GM12873 (cell line): Measurements from ENCODE around the gene PRR11.

ENCODE experiments used
- CTCF ChIP-seq: IDR thresholded peaks from 2 replicates; pipeline ENCODE4 v1.5.1; 2012; ENCODE audit warnings: low read depth, mild to moderate bottlenecking, moderate library complexity, low read length, control low read depth; ENCODE audit not compliant: insufficient read depth; ENCODE audit errors: missing control alignments

Gene PRR11

GRCh38 chr17:59152925-59153324, 2.6 kb upstream of the PRR11 start:
- no peak for TF ChIP-seq CTCF

DNA sequence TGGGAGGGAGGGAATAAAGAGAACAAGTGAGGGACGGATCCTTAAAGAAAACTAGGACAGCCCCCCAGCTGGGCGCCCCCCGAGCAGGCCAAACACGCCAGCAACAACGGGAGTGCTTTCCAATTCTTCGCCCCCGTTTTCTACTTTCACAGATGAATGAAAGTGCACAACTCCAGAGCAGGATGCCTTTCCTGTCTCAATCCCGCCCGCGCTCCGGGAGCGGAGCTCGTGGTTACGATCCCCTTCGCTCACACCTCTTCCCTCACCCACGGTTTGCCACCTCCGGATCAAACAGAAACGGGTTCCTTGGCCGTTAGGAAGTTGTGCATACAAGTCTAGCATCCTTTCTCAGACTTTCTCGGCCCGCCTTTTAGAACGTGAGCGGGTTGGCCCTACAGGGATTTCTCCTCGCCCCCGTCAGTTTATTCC, 1.2 kb upstream of the PRR11 start:
- no peak for TF ChIP-seq CTCF

GRCh38 chr17:59154721-59155438, 666 bp upstream of the PRR11 start, which contains the start of gene SKA2:
TSS of gene SKA2 (minus strand) at chr17:59155186. CDS start at chr17:59155163, 23 bp downstream.
- no peak for TF ChIP-seq CTCF

- no peak for TF ChIP-seq CTCF
Measured at GRCh38 chr17:59160157-59161025, 4.8 kb downstream of the PRR11 start.

GRCh38 chr17:59161477-59161876, 5.9 kb downstream of the PRR11 start:
- no peak for TF ChIP-seq CTCF

DNA sequence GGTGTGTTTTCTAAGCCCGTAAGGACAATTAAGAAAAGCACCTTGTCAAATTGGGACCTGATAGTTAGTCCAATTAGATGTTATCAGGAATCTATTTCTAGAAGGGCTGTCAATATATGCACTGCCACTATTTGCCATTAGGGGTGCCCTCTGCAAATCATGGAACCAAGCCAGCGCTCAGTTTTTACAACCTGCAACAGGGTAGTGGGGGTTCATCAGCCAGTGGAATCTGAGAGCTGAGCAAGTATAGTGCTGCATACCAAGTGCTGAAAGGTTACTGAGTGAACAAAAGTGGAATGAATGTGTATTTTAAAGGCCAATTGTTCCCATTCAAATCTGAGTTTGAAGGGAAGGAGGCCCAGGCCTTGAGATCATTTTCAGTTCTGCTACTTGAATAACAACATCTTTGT, 10.4 kb downstream of the PRR11 start:
- peak; percentile 81 for TF ChIP-seq CTCF

GRCh38 chr17:59167571-59168001, 12.0 kb downstream of the PRR11 start:
- no peak for TF ChIP-seq CTCF
